Activated T-cell treated with anti-CD3 and anti-CD28 coated beads, Interleukin-2, amount 50 U/mL, for 24 hours (primary cell): ENCODE data around the gene KLF6.
A peak's percentile ranks its signal among the peaks of the same experiment; 100 is the strongest.

Experiments used
- DNase-seq: peaks from one replicate; pipeline ENCODE4 v3.0.0-alpha.2; 2020
- H3K27ac Mint-ChIP-seq: 2 replicates; pipeline ENCODE4 v1.8.0; 2020; ENCODE audit warnings: mild to moderate bottlenecking, mixed read lengths
- H3K27me3 Mint-ChIP-seq: 2 replicates; pipeline ENCODE4 v1.8.0; 2020; ENCODE audit warnings: mixed read lengths
- H3K36me3 Mint-ChIP-seq: 2 replicates; pipeline ENCODE4 v1.8.0; 2020; ENCODE audit warnings: low read depth, mixed read lengths
- H3K4me1 Mint-ChIP-seq: 2 replicates; pipeline ENCODE4 v1.8.0; 2020; ENCODE audit warnings: low read depth, mixed read lengths
- H3K4me3 Mint-ChIP-seq: 2 replicates; pipeline ENCODE4 v1.8.0; 2020; ENCODE audit warnings: mild to moderate bottlenecking, moderate library complexity, mixed read lengths
- H3K9me3 Mint-ChIP-seq: 2 replicates; pipeline ENCODE4 v1.8.0; 2020; ENCODE audit warnings: mixed read lengths

The KLF6 gene

DNA sequence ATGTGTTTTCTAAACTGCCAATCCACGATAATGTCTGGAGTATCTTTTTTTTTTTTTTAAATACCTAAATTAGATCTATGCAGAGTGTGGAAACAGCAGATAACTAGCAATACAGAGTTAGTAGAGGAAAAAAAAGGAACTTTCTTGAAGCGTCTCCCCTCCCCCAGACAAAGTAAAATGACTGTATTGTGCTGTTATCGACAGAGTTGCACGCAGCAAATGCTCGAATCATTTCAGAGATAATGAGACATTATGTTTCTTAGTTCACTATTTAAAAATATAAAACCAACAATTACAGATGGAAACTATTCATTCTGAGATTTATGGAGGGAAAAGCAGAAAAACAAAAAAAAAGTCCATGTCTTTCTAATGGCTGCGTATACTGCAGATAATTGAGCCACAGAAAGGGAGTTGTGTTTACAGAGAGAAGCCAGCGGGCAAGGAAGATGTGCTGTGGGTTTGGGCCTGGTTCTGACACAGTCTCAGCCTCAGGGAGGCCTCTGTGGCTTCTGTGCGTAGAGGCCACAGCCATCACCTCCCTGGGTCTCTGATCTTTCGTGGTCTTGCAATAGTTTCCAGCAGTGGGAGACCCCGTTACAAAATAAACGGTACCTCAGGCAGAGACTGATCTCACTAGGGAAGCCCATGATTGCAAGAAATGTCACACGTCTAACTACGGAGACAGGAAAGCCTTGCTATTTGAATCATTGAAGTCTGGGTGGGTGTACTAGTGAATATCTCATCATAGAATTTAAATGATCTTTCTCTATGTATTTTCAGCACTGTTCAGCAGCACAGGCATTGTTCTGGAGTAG is 19.1 kb upstream of the KLF6 start:
- no peak overlapping the region for H3K27ac Mint-ChIP-seq
- H3K4me1 Mint-ChIP-seq, result peaks cover 21% of the 10 kb centered on the region
- no peaks in the 10 kb centered on the region for H3K27me3 Mint-ChIP-seq
- H3K36me3 Mint-ChIP-seq, result no peaks in the 10 kb centered on the region
- DNase-seq, result peak; percentile 74
- H3K9me3 Mint-ChIP-seq, result no peaks in the 10 kb centered on the region
- H3K4me3 Mint-ChIP-seq, result peak overlapping the region; percentile 71

DNA sequence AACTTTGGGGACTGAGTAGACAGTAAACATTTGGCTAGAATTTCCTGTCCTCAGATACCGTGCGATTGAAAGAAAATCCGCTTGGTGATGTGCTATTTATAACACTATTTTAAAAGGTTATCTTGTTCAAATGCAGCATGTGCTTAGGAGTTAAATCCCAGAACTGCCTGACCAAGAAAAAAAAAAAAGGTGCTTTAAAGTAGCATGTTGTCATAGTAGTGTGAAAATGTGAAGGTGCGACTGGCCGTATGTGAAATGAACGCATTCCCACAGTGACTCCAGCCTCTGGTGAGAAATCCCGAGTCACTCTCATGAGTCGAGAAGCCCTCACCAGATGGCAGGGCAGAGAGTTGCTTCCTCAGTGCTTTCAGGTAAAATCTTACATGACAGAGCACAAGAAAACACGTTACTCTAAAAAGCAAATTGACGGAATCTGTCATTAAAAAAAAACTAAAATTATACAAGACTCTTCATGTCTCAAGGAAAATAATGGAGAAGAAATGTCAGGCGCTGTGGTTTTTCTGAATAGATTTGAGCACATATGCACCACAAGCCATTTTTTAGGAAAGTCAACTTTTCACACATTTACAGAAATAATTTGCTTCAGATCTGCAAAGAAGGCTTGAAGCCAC is 18.4 kb upstream of the KLF6 start:
- H3K9me3 Mint-ChIP-seq, result no peaks in the 10 kb centered on the region

DNA sequence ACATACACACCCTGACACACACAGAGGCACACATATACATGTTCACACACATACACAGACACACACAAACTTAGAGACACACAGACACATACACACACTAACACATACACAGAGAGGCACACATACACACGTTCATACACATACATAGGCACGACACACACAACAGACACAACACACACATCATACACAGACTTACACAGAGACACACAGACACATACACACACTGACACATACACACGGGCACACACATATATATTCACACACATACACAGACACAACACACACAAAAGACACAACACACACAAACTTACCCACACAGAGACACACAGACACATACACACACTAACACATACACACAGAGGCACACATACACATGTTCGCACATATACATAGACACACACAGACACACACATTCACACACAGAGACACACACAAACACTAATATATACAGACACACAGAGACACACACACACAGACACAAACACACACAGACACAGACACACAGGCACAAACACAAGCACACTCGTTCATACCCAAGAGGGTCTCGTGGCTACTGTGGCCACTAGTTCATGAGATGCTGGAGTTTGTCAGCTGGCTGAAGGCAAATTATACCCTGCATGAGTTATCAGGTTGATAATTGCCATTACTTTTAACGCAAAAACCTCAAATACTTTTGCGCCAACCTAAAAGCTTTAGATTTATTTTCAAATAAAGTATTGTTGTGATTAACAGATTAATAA is 17.7 kb upstream of the KLF6 start:
- H3K27ac Mint-ChIP-seq, result no peak overlapping the region
- peaks cover 2% of the 10 kb centered on the region for H3K9me3 Mint-ChIP-seq
- H3K27me3 Mint-ChIP-seq, result no peaks in the 10 kb centered on the region
- H3K4me3 Mint-ChIP-seq, result no peak overlapping the region
- no peaks in the 10 kb centered on the region for H3K36me3 Mint-ChIP-seq
- peaks cover 35% of the 10 kb centered on the region for H3K4me1 Mint-ChIP-seq
- DNase-seq, result no peak

More for the DNA sequence above, 18.4 kb upstream of the KLF6 start:
- Mint-ChIP-seq H3K36me3 (no peaks in the 10 kb centered on the region), H3K4me3 (peak overlapping the region; percentile 71), H3K27me3 (no peaks in the 10 kb centered on the region), H3K4me1 (peaks cover 28% of the 10 kb centered on the region), H3K27ac (no peak overlapping the region)
- no peak for DNase-seq

DNA sequence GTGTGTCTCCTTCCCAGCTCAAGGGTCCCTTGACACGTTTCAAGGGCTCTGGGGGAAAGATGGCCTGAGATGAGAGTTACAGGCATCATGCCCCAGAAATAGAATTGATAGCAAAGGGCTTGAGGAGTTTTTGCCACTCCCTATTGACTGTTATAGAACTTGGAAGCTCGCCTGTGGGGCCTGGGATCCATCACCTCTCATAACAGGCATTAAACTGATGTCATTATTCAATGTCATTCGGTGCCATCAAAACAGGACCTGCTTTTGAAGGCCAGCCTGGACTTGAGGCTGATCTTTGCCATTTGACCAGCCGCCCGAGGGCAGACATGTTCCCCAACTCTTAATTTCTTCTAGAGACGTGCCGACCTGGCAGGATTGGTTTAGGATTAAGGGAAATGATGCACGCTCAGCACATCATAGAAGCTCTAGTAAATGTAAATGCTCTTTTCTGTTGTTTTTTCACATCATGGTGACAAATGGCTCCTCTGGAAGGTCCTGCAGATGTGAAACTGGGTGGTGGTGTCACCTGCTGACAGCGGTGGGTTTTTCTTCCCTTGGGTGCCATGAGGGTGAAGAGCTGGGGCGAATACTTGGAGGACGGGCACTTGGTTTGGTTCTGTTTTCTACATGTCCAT is 16.7 kb upstream of the KLF6 start:
- Mint-ChIP-seq H3K36me3 (no peaks in the 10 kb centered on the region), H3K9me3 (peaks cover 2% of the 10 kb centered on the region), H3K4me3 (no peak overlapping the region)

DNA sequence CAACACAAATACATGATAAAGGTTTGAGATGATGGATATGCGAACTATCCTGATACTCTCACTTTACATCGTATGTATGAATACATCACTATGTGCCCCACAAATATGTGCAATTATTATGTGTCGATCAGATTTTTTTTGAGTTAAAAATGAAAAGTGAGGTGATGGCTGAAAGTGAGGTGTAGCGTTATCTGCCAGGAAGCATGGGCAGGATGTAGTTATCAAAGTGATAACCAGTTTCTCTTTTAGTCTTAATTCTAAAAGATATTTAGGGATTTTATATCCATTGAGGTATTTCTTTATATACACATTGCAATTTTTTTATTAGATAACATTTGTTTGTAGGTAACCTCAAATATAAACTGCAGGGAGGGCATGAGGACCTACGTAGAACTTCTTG is 15.6 kb upstream of the KLF6 start:
- Mint-ChIP-seq H3K4me1 (peaks cover 50% of the 10 kb centered on the region), H3K27ac (no peak overlapping the region), H3K9me3 (peaks cover 2% of the 10 kb centered on the region), H3K36me3 (no peaks in the 10 kb centered on the region), H3K27me3 (no peaks in the 10 kb centered on the region), H3K4me3 (no peak overlapping the region)
- DNase-seq, result no peak

More for the DNA sequence above, 16.7 kb upstream of the KLF6 start:
- no peak for DNase-seq
- Mint-ChIP-seq H3K27ac (no peak overlapping the region), H3K27me3 (no peaks in the 10 kb centered on the region), H3K4me1 (peaks cover 45% of the 10 kb centered on the region)

DNA sequence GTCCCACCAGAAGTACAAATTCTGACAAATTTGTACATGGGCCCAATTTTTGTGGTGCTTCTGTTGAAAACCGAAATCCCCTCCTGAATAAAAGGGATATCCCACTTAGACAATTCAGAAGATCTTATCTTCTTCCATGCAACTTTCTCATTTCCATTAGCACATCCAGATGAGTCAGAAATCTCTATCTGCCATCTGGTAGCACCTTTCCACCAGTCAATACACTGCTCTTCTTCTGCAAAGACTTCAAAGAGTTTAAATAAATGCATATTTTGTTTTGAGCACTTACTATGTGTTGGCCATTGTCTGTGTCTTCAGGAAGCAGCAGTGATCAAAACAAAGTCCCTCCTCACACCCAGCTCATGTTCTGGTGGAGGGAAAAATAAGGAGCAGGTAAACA is 12.7 kb upstream of the KLF6 start:
- H3K4me1 Mint-ChIP-seq, result peaks cover 50% of the 10 kb centered on the region
- peaks cover 9% of the 10 kb centered on the region for H3K9me3 Mint-ChIP-seq
- H3K36me3 Mint-ChIP-seq, result no peaks in the 10 kb centered on the region
- peak overlapping the region; percentile 8 for H3K4me3 Mint-ChIP-seq
- no peak for DNase-seq
- H3K27ac Mint-ChIP-seq, result peak overlapping the region; percentile 92
- no peaks in the 10 kb centered on the region for H3K27me3 Mint-ChIP-seq

DNA sequence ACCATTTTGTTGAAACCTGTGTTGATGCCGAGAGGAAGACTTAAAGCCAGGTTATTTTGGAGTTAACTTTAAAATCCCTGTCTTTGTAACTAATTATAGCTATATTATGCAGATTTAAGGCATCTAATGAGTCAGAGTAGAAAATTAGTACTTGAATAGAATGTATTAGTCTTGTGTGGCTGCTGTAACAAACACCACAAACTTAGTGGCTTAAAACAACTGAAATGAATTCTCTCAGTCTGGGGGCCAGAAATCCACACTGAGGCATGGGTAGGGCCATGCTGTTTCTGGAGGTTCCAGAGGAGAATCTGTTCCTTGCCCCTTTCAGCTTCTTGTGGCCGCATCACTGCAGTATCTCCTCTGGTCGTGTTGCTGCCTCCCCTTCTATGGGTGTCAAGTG is 8.5 kb upstream of the KLF6 start:
- no peaks in the 10 kb centered on the region for H3K27me3 Mint-ChIP-seq

DNA sequence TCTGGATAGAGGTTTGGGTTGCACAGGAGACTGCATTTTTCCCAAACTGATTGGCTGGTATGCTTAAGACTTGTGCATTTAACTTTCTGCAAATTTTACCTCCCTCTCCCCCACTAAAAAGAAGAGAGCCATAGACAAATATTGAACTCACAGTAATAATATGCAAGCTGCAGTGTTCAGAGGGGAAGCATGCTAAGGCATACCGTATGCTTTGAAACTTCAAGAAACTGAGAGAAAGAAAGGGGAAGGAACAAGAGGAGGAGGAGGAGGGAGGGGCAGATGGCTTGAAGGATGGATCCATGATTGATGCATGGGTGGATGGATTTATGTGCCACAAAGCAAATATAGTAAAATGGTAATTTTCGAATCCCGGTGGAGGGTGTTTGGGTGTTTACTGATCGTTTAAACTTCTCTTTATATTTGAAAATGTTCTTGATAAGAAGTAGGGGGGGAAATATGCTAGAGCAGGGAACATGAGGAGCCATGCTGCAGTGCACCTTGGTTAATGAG is 7.8 kb upstream of the KLF6 start:
- Mint-ChIP-seq H3K9me3 (peaks cover 15% of the 10 kb centered on the region), H3K27me3 (no peaks in the 10 kb centered on the region), H3K36me3 (no peaks in the 10 kb centered on the region), H3K4me3 (no peak overlapping the region), H3K27ac (no peak overlapping the region), H3K4me1 (peaks cover 21% of the 10 kb centered on the region)
- DNase-seq, result no peak

More for the DNA sequence above, 8.5 kb upstream of the KLF6 start:
- Mint-ChIP-seq H3K4me1 (peaks cover 29% of the 10 kb centered on the region), H3K27ac (no peak overlapping the region), H3K9me3 (peaks cover 17% of the 10 kb centered on the region), H3K4me3 (no peak overlapping the region), H3K36me3 (no peaks in the 10 kb centered on the region)
- no peak for DNase-seq

DNA sequence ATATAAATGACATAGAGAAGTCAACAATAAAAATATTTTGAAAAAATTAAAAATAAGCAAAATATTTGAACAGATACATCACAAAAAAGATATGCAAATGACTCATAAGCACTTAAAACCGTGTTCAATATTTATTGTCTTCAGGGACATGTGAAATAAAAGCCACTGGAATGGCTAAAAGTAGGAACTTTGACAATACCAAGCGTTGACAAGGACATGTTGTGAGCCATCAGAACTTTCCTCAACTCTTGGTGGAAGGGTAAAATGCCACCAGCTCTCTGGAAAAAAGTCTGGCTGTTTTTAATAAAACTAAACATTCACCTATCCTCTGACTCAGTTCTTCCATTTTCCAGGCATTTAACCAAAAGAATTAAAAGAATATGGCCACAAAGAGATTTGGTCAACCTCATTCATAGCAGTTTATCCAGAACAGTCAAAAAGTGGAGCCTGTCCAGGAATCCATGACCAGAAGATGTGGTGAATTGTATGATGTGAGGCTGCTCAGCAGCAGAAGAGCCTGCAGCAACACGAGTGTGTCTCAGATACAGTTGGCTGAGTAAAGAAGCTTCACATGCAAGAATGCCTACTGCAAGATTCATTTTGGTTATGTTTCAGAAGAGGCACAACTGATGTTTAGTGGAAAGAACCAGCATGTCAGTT is 7.1 kb upstream of the KLF6 start:
- H3K27me3 Mint-ChIP-seq, result no peaks in the 10 kb centered on the region
- DNase-seq, result no peak
- peaks cover 16% of the 10 kb centered on the region for H3K4me1 Mint-ChIP-seq
- H3K4me3 Mint-ChIP-seq, result no peak overlapping the region
- peaks cover 15% of the 10 kb centered on the region for H3K9me3 Mint-ChIP-seq
- no peaks in the 10 kb centered on the region for H3K36me3 Mint-ChIP-seq
- no peak overlapping the region for H3K27ac Mint-ChIP-seq

DNA sequence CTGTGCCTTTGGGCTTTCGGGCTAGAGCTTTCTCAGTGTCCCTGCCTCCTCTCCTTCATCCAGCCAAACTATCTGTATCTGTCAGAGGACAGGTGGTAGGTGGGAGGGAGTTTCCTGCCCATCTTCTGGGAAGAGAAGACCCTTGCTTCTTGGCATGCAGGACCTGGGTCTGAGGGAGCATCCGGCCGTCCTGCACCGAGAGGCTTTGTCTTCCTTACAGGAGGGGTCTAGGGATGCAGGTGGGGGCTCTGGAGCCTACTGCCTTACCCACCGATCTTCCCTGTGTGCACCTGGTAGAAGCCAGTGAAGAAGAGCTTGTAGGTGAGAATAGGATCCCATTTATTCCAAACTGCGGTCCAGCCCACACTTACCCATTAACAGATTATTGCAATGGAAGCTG is 5.8 kb upstream of the KLF6 start:
- no peaks in the 10 kb centered on the region for H3K27me3 Mint-ChIP-seq
- no peak for DNase-seq
- H3K27ac Mint-ChIP-seq, result no peak overlapping the region
- H3K36me3 Mint-ChIP-seq, result no peaks in the 10 kb centered on the region
- no peak overlapping the region for H3K4me3 Mint-ChIP-seq
- H3K9me3 Mint-ChIP-seq, result peaks cover 15% of the 10 kb centered on the region
- peaks cover 19% of the 10 kb centered on the region for H3K4me1 Mint-ChIP-seq

DNA sequence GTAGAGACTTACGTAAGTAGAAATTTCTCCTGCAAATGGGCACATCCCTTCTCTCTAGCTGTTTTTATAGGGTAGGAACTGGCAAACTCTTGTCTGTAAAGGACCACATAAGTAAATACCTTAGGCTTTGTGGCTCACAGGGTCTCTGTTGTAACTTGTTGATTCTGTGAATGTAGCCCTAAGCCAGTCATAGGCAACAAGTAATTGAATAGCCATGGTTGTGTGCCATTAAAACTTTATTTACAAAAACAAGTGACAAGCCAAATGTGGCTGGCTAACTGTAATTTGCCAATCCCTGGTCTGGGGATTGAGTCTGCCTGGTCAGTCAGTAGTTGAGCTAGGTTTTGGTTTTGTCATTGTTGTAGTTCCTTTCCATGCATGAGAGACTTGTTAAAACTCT is 5.3 kb upstream of the KLF6 start:
- no peaks in the 10 kb centered on the region for H3K27me3 Mint-ChIP-seq
- H3K4me1 Mint-ChIP-seq, result peaks cover 19% of the 10 kb centered on the region
- H3K27ac Mint-ChIP-seq, result no peak overlapping the region
- H3K36me3 Mint-ChIP-seq, result no peaks in the 10 kb centered on the region
- H3K4me3 Mint-ChIP-seq, result no peak overlapping the region
- peaks cover 15% of the 10 kb centered on the region for H3K9me3 Mint-ChIP-seq
- DNase-seq, result no peak

DNA sequence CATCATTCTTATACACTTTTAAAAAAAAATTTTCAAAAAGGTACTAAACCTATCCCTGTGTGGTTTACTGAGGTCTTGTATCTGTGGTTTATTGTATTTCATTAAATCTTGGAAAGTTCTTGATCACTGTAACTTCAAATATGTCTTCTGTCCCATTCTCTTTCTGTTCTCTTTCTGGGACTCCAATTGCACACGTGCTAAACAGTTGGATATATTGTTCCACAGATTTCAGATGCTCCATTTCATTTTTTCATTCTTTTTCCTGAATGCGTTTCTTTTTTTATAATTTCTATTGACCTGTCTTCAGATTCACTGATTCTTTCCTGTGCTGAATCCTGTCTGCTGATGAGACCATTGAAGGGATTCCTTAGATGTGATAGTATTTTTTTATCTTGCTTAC is 4.6 kb upstream of the KLF6 start:
- Mint-ChIP-seq H3K36me3 (peaks cover 3% of the 10 kb centered on the region), H3K27ac (no peak overlapping the region), H3K27me3 (no peaks in the 10 kb centered on the region), H3K9me3 (peaks cover 15% of the 10 kb centered on the region), H3K4me1 (peaks cover 19% of the 10 kb centered on the region), H3K4me3 (no peak overlapping the region)
- DNase-seq, result no peak

DNA sequence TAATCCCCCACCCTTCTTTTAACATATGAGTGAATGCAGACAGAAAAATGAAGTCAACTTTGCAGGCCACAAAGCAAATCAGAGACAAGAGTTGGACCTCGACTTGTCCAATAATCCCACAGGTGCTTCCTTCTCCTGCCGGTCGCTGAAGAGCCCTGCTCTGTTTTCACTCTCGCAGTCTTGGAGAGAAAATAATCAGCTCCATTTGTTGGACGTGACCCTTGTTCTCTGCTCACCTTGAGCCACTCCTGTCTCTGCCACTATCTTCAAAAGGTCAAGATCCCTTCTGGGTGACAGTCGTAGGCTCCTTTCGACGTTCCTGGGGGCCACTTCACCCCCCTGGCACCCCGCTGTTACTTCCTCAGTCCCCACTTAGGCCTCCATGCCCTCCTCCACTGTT is 2.8 kb upstream of the KLF6 start:
- Mint-ChIP-seq H3K36me3 (peaks cover 20% of the 10 kb centered on the region), H3K27me3 (no peaks in the 10 kb centered on the region), H3K4me1 (peaks cover 19% of the 10 kb centered on the region), H3K9me3 (peaks cover 8% of the 10 kb centered on the region), H3K27ac (no peak overlapping the region), H3K4me3 (no peak overlapping the region)
- no peak for DNase-seq

DNA sequence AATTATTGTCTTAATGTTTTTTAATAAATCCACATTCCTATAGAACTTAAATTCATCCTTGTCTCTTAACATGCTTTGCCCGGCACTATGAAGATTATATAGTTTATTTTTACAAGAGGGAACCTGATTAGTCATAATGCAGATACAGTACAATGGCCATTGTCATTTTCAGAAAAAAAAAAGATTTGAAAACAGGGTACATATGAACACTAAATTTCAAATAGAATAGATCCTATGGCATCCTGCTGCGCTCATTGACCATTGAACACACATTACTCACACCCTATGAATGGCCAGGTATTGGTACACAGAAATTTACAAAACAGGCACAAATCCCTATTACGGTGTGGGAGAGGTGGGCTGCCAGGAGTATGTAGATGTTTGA is 2.0 kb upstream of the KLF6 start:
- Mint-ChIP-seq H3K27ac (peak overlapping the region; percentile 96), H3K27me3 (no peaks in the 10 kb centered on the region), H3K9me3 (peaks cover 8% of the 10 kb centered on the region), H3K4me1 (peaks cover 22% of the 10 kb centered on the region), H3K36me3 (peaks cover 28% of the 10 kb centered on the region), H3K4me3 (peak overlapping the region; percentile 87)
- no peak for DNase-seq
